ENCODE measurements around the gene MEGF8.

Gene MEGF8

DNA sequence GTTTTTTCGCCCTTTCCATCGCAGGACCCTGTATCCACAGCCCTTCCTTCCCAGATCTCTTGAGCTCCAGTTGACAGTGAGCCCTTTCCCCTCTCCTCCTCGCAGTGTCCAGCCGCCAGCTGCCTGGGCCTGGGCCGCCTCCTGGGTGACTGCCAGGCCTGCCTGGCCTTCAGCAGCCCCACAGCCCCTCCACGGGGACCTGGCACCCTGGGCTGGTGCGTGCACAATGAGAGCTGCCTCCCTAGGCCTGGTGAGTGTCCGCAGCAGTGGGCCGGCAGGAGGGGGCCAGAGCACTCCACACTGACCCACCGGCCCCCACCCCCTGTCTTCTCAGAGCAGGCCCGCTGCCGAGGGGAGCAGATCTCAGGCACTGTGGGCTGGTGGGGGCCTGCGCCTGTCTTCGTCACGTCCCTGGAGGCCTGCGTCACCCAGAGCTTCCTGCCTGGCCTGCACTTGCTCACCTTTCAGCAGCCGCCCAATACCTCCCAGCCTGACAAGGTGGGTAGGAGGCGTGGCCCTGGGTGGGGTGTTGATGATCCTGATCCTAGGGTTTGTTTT lies 19.0 kb downstream of the MEGF8 start:
- H2AK5ac ChIP-seq (ENCODE audit: low read length, severe bottlenecking): no peak overlapping the region

DNA sequence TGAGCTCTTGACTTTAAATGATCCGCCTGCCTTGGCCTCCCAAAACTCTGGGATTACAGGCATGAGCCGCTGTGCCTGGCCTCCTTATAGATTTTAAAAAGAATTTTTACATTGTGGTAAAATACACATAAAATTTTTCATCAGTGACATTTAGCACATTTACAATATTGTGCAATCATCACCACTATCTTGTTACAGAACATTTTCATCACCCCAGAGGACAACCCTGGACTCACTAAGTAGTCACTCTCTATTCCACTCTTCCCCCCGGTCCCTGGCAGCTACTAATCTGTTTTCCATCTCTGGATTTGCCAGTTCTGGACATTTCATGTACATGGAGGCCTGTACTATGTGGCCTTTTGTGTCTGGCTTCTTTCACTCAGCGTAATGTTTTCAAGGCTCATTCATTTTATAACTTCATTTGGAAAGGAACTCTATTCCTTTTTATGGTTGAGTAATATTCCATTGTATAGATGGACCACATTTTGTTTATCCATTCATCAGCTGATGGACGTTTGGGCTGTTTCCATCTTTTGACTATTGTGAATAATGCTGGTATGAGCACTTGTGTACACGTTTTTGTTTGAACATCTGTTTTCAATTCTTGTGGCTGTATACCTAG lies 19.9 kb downstream of the MEGF8 start:
- Histone ChIP-seq H3K79me1 (replicated peaks; ENCODE audit: low read length, poor library complexity, severe bottlenecking) (peaks cover 12% of the 10 kb centered on the region), H2BK15ac (ENCODE audit: low read depth, poor library complexity, severe bottlenecking) (no peak overlapping the region), H2AFZ (ENCODE audit: low read depth, low read length) (no peak overlapping the region), H2AK5ac (ENCODE audit: low read length, severe bottlenecking) (no peak overlapping the region), H4K8ac (ENCODE audit: low read length) (no peak overlapping the region), H4K91ac (ENCODE audit: low read length) (no peak overlapping the region), H3K36me3 (ENCODE audit: control insufficient read depth in 1 of 2, insufficient read depth in 2 of 2, low read depth in 1 of 2, low read length in 2 of 2) (peaks cover 23 to 48% of the 10 kb centered on the region in 2 experiments), H3K4ac (ENCODE audit: low read depth in 1 of 2, low read length in 2 of 2) (no peak overlapping the region), H3K27ac (ENCODE audit: low read length, poor library complexity, severe bottlenecking) (no peak overlapping the region), H3K14ac (ENCODE audit: low read length in 2 of 2) (no peak overlapping the region), H3K4me1 (ENCODE audit: control insufficient read depth, insufficient read depth, low read depth, low read length) (peaks cover 1% of the 10 kb centered on the region), H3K9ac (ENCODE audit: low read length) (no peak overlapping the region), H3K27me3 (ENCODE audit: control insufficient read depth in 1 of 2, insufficient read depth in 1 of 2, low read length in 2 of 2) (no peaks in the 10 kb centered on the region), H2BK120ac (ENCODE audit: low read depth, low read length) (no peak overlapping the region), H3K23ac (ENCODE audit: low read length in 2 of 2) (no peak overlapping the region), H3K4me3 (ENCODE audit: insufficient read depth in 1 of 2, low read depth in 1 of 2, low read length in 2 of 2) (no peak overlapping the region), H3K9me3 (ENCODE audit: control insufficient read depth, low read length) (no peaks in the 10 kb centered on the region), H3K4me2 (ENCODE audit: low read length, poor library complexity, severe bottlenecking) (no peak overlapping the region), H2BK5ac (ENCODE audit: low read depth, low read length, poor library complexity, severe bottlenecking) (no peak overlapping the region), H2BK12ac (ENCODE audit: low read length in 2 of 2) (no peak overlapping the region), H3K18ac (ENCODE audit: low read depth in 1 of 2, low read length in 2 of 2) (no peak overlapping the region)
- DNase-seq: peak; percentile 14
- 93% methylated on average over 5 of the region's 6 CpGs for WGBS

More for the DNA sequence above, 19.0 kb downstream of the MEGF8 start:
- H3K4me2 ChIP-seq (ENCODE audit: low read length, poor library complexity, severe bottlenecking): no peak overlapping the region
- H2AFZ ChIP-seq (ENCODE audit: low read depth, low read length): no peak overlapping the region
- no peak overlapping the region for H3K4me3 ChIP-seq (ENCODE audit: insufficient read depth in 1 of 2, low read depth in 1 of 2, low read length in 2 of 2)
- no peak overlapping the region for H3K18ac ChIP-seq (ENCODE audit: low read depth in 1 of 2, low read length in 2 of 2)
- no peak overlapping the region for H3K9ac ChIP-seq (ENCODE audit: low read length)
- H2BK120ac ChIP-seq (ENCODE audit: low read depth, low read length): no peak overlapping the region
- H4K8ac ChIP-seq (ENCODE audit: low read length): no peak overlapping the region
- H4K91ac ChIP-seq (ENCODE audit: low read length): no peak overlapping the region
- H3K14ac ChIP-seq (ENCODE audit: low read length in 2 of 2): no peak overlapping the region
- DNase-seq: no peak
- no peak overlapping the region for H3K4ac ChIP-seq (ENCODE audit: low read depth in 1 of 2, low read length in 2 of 2)
- 97% methylated on average over 16 of the region's 18 CpGs for WGBS
- no peaks in the 10 kb centered on the region for H3K27me3 ChIP-seq (ENCODE audit: control insufficient read depth in 1 of 2, insufficient read depth in 1 of 2, low read length in 2 of 2)
- H3K9me3 ChIP-seq (ENCODE audit: control insufficient read depth, low read length): no peaks in the 10 kb centered on the region
- H3K36me3 ChIP-seq (ENCODE audit: control insufficient read depth in 1 of 2, insufficient read depth in 2 of 2, low read depth in 1 of 2, low read length in 2 of 2): peaks cover 23 to 40% of the 10 kb centered on the region in 2 experiments
- peak overlapping the region; percentile 13 for H2BK15ac ChIP-seq (ENCODE audit: low read depth, poor library complexity, severe bottlenecking)
- peaks cover 1% of the 10 kb centered on the region for H3K4me1 ChIP-seq (ENCODE audit: control insufficient read depth, insufficient read depth, low read depth, low read length)
- H3K79me1 ChIP-seq (replicated peaks; ENCODE audit: low read length, poor library complexity, severe bottlenecking): peaks cover 14% of the 10 kb centered on the region
- no peak overlapping the region for H3K27ac ChIP-seq (ENCODE audit: low read length, poor library complexity, severe bottlenecking)
- no peak overlapping the region for H2BK5ac ChIP-seq (ENCODE audit: low read depth, low read length, poor library complexity, severe bottlenecking)
- H3K23ac ChIP-seq (ENCODE audit: low read length in 2 of 2): no peak overlapping the region
- H2BK12ac ChIP-seq (ENCODE audit: low read length in 2 of 2): no peak overlapping the region

DNA sequence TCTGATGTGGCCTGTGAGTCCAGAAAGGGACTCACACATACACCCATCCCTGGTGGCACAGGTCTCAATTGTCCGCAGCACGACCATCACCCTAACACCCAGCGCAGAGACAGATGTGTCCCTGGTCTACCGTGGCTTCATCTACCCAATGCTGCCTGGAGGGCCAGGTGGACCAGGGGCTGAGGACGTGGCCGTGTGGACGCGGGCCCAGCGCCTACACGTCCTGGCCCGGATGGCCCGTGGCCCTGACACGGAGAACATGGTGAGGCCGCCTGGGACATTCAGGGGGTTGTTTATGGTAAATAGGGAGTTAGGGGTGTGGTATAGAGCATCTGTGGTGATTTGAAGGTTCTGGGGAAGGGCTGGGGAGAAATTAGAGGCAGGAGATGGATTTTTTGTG lies 22.8 kb downstream of the MEGF8 start:
- Histone ChIP-seq H3K36me3 (ENCODE audit: control insufficient read depth in 1 of 2, insufficient read depth in 2 of 2, low read depth in 1 of 2, low read length in 2 of 2) (peaks cover 20 to 62% of the 10 kb centered on the region in 2 experiments), H4K91ac (ENCODE audit: low read length) (no peak overlapping the region), H2BK12ac (ENCODE audit: low read length in 2 of 2) (no peak overlapping the region), H2AFZ (ENCODE audit: low read depth, low read length) (no peak overlapping the region), H3K18ac (ENCODE audit: low read depth in 1 of 2, low read length in 2 of 2) (no peak overlapping the region), H3K23ac (ENCODE audit: low read length in 2 of 2) (no peak overlapping the region), H2BK15ac (ENCODE audit: low read depth, poor library complexity, severe bottlenecking) (no peak overlapping the region), H2BK120ac (ENCODE audit: low read depth, low read length) (no peak overlapping the region), H3K4ac (ENCODE audit: low read depth in 1 of 2, low read length in 2 of 2) (no peak overlapping the region), H3K14ac (ENCODE audit: low read length in 2 of 2) (no peak overlapping the region), H4K8ac (ENCODE audit: low read length) (no peak overlapping the region), H2AK5ac (ENCODE audit: low read length, severe bottlenecking) (no peak overlapping the region), H3K79me1 (replicated peaks; ENCODE audit: low read length, poor library complexity, severe bottlenecking) (peaks cover 3% of the 10 kb centered on the region), H3K4me1 (ENCODE audit: control insufficient read depth, insufficient read depth, low read depth, low read length) (peaks cover 1% of the 10 kb centered on the region), H3K9ac (ENCODE audit: low read length) (no peak overlapping the region), H3K27me3 (ENCODE audit: control insufficient read depth in 1 of 2, insufficient read depth in 1 of 2, low read length in 2 of 2) (no peaks in the 10 kb centered on the region), H3K4me2 (ENCODE audit: low read length, poor library complexity, severe bottlenecking) (no peak overlapping the region), H2BK5ac (ENCODE audit: low read depth, low read length, poor library complexity, severe bottlenecking) (no peak overlapping the region), H3K4me3 (ENCODE audit: insufficient read depth in 1 of 2, low read depth in 1 of 2, low read length in 2 of 2) (no peak overlapping the region), H3K9me3 (ENCODE audit: control insufficient read depth, low read length) (no peaks in the 10 kb centered on the region), H3K27ac (ENCODE audit: low read length, poor library complexity, severe bottlenecking) (no peak overlapping the region)
- WGBS: 97% methylated on average over 14 of the region's 14 CpGs
- DNase-seq: no peak

DNA sequence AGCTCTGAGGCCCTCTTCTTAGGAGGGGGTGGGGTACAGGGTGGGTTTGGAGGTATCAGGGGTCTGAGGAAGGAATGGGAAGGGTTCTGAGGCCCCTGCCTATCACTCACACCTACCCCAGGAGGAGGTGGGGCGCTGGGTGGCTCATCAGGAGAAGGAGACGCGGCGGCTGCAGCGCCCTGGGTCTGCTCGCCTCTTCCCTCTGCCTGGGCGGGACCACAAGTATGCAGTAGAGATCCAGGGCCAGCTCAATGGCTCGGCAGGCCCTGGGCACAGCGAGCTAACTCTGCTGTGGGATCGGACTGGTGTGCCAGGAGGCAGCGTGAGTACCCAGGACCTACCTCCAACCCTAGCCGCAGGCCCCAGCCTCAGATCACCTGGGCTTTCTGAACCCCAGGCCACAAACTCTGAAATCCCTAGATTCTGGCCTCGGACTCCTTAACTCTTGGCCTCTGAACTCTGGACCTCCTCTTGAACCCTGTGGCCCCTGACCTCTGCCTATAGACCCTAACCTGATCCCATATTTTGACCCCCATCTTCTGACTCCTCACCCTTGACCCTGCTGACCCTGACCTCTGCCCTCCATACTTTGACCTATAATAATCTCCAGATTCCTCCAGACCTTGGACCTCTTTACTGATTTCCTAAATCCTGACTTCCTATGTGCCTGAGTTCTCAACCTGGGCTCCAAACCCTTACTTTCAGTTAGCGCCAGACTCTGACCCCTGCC lies 24.1 kb downstream of the MEGF8 start:
- peaks cover 1% of the 10 kb centered on the region for H3K4me1 ChIP-seq (ENCODE audit: control insufficient read depth, insufficient read depth, low read depth, low read length)
- H3K4ac ChIP-seq (ENCODE audit: low read depth in 1 of 2, low read length in 2 of 2): no peak overlapping the region
- no peak overlapping the region for H3K27ac ChIP-seq (ENCODE audit: low read length, poor library complexity, severe bottlenecking)
- no peak overlapping the region for H3K23ac ChIP-seq (ENCODE audit: low read length in 2 of 2)
- H3K4me3 ChIP-seq (ENCODE audit: insufficient read depth in 1 of 2, low read depth in 1 of 2, low read length in 2 of 2): no peak overlapping the region
- H3K36me3 ChIP-seq (ENCODE audit: control insufficient read depth in 1 of 2, insufficient read depth in 2 of 2, low read depth in 1 of 2, low read length in 2 of 2): peaks cover 25 to 60% of the 10 kb centered on the region in 2 experiments
- H3K14ac ChIP-seq (ENCODE audit: low read length in 2 of 2): no peak overlapping the region
- H3K27me3 ChIP-seq (ENCODE audit: control insufficient read depth in 1 of 2, insufficient read depth in 1 of 2, low read length in 2 of 2): no peaks in the 10 kb centered on the region
- no peak overlapping the region for H4K91ac ChIP-seq (ENCODE audit: low read length)
- no peak overlapping the region for H3K4me2 ChIP-seq (ENCODE audit: low read length, poor library complexity, severe bottlenecking)
- H4K8ac ChIP-seq (ENCODE audit: low read length): no peak overlapping the region
- no peak overlapping the region for H2AFZ ChIP-seq (ENCODE audit: low read depth, low read length)
- no peak overlapping the region for H2BK12ac ChIP-seq (ENCODE audit: low read length in 2 of 2)
- no peak overlapping the region for H2AK5ac ChIP-seq (ENCODE audit: low read length, severe bottlenecking)
- H3K9me3 ChIP-seq (ENCODE audit: control insufficient read depth, low read length): no peaks in the 10 kb centered on the region
- WGBS: 91% methylated on average over 14 of the region's 14 CpGs
- H2BK120ac ChIP-seq (ENCODE audit: low read depth, low read length): no peak overlapping the region
- H2BK5ac ChIP-seq (ENCODE audit: low read depth, low read length, poor library complexity, severe bottlenecking): no peak overlapping the region
- no peak overlapping the region for H3K18ac ChIP-seq (ENCODE audit: low read depth in 1 of 2, low read length in 2 of 2)
- peaks cover 2% of the 10 kb centered on the region for H3K79me1 ChIP-seq (replicated peaks; ENCODE audit: low read length, poor library complexity, severe bottlenecking)
- no peak overlapping the region for H2BK15ac ChIP-seq (ENCODE audit: low read depth, poor library complexity, severe bottlenecking)
- H3K9ac ChIP-seq (ENCODE audit: low read length): no peak overlapping the region
- DNase-seq: no peak
